ENCODE measurements around the gene ANKMY1. TPM values are rescaled to one million over a fixed set of nuclear protein-coding genes. Genes with fewer than 3 reads are reported as not detected.
A peak's percentile ranks its signal among the peaks of the same experiment; 100 is the strongest.
"Not testable (repeated sequence)": the region's sequence is repeated elsewhere in the genome, so short reads cannot be mapped to it uniquely, and the experiment has no call there.

The ANKMY1 gene
- total and polyA plus RNA-seq, 8 donors: 3.1 to 79.4 (median 9.7) TPM

DNA sequence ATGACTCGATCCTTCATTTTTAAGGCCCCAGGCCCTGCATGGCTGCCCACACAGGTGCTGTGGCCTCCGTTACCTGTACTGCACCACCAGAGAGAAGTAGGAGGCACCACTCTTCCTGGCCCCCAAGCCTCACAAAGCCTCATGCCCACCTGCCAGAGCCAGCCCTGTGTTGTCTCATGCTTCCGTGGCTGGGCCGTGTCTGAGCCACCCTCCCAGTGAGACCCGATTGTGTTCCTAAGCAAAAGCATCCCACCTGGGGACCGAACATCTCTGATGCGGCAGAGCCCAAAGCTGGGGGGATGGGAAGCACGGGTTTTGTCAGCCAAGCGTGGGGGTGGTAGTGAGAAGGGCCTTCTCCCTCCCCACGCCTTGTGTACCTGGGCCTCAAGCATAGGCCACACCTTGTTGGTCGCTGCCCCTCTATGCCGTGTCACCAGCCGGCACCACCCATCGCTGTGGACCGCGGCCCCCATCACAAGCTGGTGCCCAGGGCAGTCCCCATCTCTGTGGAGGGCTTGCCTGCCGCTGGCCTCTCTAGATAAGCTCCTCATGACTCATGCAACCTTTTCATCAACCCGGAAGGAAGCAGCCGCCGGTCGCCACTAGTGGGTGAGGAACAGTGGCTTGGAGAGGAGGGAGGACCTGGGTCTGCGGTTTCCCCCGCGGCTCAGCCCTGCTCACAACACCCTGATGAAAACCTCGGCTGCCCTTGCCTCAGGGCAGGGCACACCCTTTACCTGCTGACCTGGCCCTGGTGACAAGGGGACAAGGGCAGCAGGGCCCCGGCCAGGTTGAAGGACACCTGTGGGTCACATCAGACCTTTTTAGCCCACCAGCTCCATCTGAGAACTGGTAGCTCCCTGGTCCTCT lies 7.8 kb upstream of the ANKMY1 start:
- Histone ChIP-seq H3K4me3 (peak overlapping the region; percentile 66 to 78 (median 73)), H3K9me3 (no peaks in the 10 kb centered on the region), H3K27ac (peak overlapping the region; percentile 87 to 98 (median 96)), H3K27me3 (no peaks in the 10 kb centered on the region), H3K36me3 (peaks cover 0 to 3% (median 0%) of the 10 kb centered on the region in 4 donors), H3K4me1 (peaks cover 57 to 87% (median 74%) of the 10 kb centered on the region in 4 donors)
- WGBS, 5 donors: 24 to 45% (median 30%) methylated on average over 5 to 26 of the region's 26 CpGs
- DNase-seq: peak; percentile 91 to 95
- intact Hi-C loops (cut with DNase I; ENCODE audit: low total_unique reads): no loop called here
- no peak for TF ChIP-seq POLR2A (IDR thresholded peaks at IDR 0.05)
- peak in 2 of 3 donors; percentile 83 to 88 for TF ChIP-seq POLR2AphosphoS5 (IDR thresholded peaks at IDR 0.05)

DNA sequence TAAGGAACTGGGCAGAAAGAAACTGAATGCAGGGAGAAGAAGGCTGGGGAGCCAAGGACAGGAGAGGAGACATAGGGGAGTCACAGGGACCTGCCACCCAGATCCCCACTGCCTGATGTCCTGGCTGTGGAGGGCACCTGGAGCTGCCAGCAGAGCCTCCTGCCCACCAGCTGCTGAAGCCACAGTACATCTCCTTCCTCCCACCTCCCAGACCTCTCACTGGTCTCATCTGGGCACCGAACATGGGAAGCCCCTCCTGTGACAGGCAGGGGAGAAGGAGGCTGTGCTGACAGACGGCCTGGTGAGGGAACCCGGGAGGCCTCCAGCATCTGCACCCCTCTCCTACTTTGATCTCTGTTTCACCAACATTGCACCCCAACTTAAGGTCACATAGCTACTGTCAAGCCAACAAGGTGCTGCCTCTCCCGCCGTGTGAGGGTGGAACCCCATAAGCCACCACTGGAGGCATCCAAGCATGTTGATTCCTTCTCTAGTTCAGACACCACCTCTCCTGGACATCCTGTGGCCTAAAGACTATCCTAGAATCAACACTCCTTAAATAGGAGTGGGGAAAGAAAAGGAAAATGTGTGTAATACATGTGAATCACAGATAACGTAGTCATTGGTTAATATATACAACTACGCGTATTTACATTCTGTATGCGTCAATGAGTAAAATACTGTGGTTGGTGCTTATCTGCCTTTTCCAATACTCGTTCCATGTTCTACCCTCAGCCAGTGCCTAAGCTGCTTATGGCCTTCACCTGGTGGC lies 7.0 kb upstream of the ANKMY1 start:
- Histone ChIP-seq H3K4me1 (peaks cover 52 to 82% (median 71%) of the 10 kb centered on the region in 4 donors), H3K36me3 (peaks cover 0 to 3% (median 0%) of the 10 kb centered on the region in 4 donors), H3K27ac (peak overlapping the region; percentile 87 to 98 (median 96)), H3K9me3 (no peaks in the 10 kb centered on the region), H3K27me3 (no peaks in the 10 kb centered on the region), H3K4me3 (peak overlapping the region in 1 of 4 donors; percentile 78)
- 48 to 65% (median 61%) methylated on average over 10 of the region's 10 CpGs for WGBS, 5 donors
- peak in 1 of 2 donors; percentile 67 for DNase-seq
- TF ChIP-seq POLR2AphosphoS5 (IDR thresholded peaks at IDR 0.05) (peak in 2 of 3 donors; percentile 75), EP300 (IDR thresholded peaks at IDR 0.05) (no peak), POLR2A (IDR thresholded peaks at IDR 0.05) (no peak)
- TF ChIP-seq, protein P1, sequence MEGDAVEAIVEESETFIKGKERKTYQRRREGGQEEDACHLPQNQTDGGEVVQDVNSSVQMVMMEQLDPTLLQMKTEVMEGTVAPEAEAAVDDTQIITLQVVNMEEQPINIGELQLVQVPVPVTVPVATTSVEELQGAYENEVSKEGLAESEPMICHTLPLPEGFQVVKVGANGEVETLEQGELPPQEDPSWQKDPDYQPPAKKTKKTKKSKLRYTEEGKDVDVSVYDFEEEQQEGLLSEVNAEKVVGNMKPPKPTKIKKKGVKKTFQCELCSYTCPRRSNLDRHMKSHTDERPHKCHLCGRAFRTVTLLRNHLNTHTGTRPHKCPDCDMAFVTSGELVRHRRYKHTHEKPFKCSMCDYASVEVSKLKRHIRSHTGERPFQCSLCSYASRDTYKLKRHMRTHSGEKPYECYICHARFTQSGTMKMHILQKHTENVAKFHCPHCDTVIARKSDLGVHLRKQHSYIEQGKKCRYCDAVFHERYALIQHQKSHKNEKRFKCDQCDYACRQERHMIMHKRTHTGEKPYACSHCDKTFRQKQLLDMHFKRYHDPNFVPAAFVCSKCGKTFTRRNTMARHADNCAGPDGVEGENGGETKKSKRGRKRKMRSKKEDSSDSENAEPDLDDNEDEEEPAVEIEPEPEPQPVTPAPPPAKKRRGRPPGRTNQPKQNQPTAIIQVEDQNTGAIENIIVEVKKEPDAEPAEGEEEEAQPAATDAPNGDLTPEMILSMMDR (IDR thresholded peaks at IDR 0.05): peak in 1 of 7 experiments; percentile 15
- intact Hi-C loops (cut with DNase I; ENCODE audit: low total_unique reads): no loop called here

DNA sequence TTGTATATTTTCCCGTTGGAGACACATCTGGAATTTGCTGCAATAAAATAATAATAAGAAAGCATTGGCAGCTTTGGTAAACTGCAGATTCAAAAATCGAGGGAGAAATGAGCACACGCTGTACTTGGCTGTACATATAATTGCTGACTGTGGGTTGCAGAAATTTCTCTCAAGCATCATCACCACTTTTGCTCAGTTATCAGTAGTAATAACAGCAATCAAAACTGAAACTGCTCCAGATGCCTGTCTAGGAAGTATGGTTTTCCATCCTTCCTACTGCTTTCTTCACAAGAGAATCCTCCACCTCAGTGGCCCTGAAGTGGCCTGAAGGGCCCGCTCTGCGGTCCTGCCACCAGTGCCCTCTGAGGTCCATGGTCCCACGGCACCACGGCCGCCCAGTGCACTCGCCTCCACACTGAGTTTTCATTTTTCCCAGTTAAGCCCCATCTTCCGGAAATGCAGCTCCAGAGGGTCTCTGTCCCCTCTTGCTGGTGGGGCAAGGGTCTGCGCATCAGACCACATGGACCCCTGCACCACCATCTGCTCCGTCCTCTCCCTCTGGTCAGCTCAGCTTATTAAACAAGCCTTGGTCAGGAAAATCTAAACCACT lies 6.3 kb upstream of the ANKMY1 start:
- TF ChIP-seq, protein P1 (IDR thresholded peaks at IDR 0.05): no peak
- no peak for TF ChIP-seq EP300 (IDR thresholded peaks at IDR 0.05)
- TF ChIP-seq POLR2AphosphoS5 (IDR thresholded peaks at IDR 0.05): no peak
- no peak for TF ChIP-seq POLR2A (IDR thresholded peaks at IDR 0.05)
- DNase-seq: no peak
- no peak overlapping the region for H3K4me3 ChIP-seq
- peaks cover 54 to 82% (median 71%) of the 10 kb centered on the region in 4 donors for H3K4me1 ChIP-seq
- no peaks in the 10 kb centered on the region for H3K9me3 ChIP-seq
- intact Hi-C loops (cut with DNase I; ENCODE audit: low total_unique reads): no loop called here
- peaks cover 0 to 3% (median 0%) of the 10 kb centered on the region in 4 donors for H3K36me3 ChIP-seq
- 91 to 94% (median 93%) methylated on average over 12 of the region's 12 CpGs for WGBS, 5 donors
- H3K27ac ChIP-seq: peak overlapping the region; percentile 57 to 98 (median 96)
- no peaks in the 10 kb centered on the region for H3K27me3 ChIP-seq

DNA sequence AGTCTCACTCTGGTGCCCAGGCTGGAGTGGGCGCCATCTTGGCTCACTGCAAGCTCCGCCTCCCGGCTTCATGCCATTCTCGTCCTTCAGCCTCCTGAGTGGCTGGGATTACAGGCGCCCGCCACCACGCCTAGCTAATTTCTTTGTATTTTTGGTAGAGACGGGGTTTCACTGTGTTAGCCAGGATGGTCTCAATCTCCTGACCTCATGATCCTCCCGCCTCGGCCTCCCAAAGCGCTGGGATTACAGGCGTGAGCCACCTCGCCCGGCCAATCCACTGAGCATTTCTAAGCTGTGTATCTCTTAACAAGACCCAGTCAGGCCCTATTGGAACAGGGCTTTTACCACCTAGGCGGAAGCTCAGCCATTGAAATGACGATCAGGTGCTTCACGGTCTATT lies 5.4 kb upstream of the ANKMY1 start:
- DNase-seq: not testable (repeated sequence)

More for the DNA sequence above, 5.4 kb upstream of the ANKMY1 start:
- 91 to 97% (median 96%) methylated on average over 17 of the region's 17 CpGs for WGBS, 5 donors
- H3K4me3 ChIP-seq; H3K9me3 ChIP-seq; H3K36me3 ChIP-seq; H3K27me3 ChIP-seq; intact Hi-C loops (cut with DNase I; ENCODE audit: low total_unique reads): not testable (repeated sequence)
- H3K4me1 ChIP-seq: peaks cover 58 to 88% (median 77%) of the 10 kb centered on the region in 4 donors
- peak overlapping the region in 2 of 5 donors; percentile 23 to 29 for H3K27ac ChIP-seq

Measured in stomach (tissue), 9 donors.